NB4 (cell line): ENCODE data around the gene POLR2I.

ENCODE experiments used
- DNase-seq: peaks from one replicate; pipeline ENCODE4 v3.0.0; 2010; ENCODE audit warnings: low read depth
- H3K4me3 ChIP-seq: one replicate; pipeline ENCODE4 v1.5.1; 2011; ENCODE audit warnings: mild to moderate bottlenecking, low read depth, low read length, moderate library complexity
- CTCF ChIP-seq: IDR thresholded peaks from one replicate; pipeline ENCODE4 v1.5.1; 2012; ENCODE audit warnings: low read depth, low read length
- MAX ChIP-seq: IDR thresholded peaks from 2 replicates; pipeline ENCODE4 v1.6.1; 2011; ENCODE audit warnings: low read depth, low read length
- MYC ChIP-seq: IDR thresholded peaks from 2 replicates; pipeline ENCODE4 v1.6.1; 2011; ENCODE audit warnings: low read depth, low read length
- POLR2A ChIP-seq: IDR thresholded peaks from 2 replicates; pipeline ENCODE4 v1.6.1; 2011; ENCODE audit warnings: mild to moderate bottlenecking; ENCODE audit not compliant: insufficient read length; ENCODE audit errors: extremely low read depth

Gene POLR2I

GRCh38 chr19:36115453-36116343 is 1.0 kb upstream of the POLR2I start, which contains the start of gene TBCB:
Gene TBCB (plus strand): TSS chr19:36115468. CDS start chr19:36115561, 93 bp downstream.
- TF ChIP-seq MYC (no peak), CTCF (no peak), POLR2A (peak; percentile 38), MAX (no peak; the same call in 1 of the 2 replicates)
- no peak for DNase-seq
- H3K4me3 ChIP-seq: peak within 1 kb of the TSS; percentile 94

GRCh38 chr19:36113894-36114720 is 568 bp downstream of the POLR2I start:
- peak overlapping the region; percentile 94 for H3K4me3 ChIP-seq
- no peak for DNase-seq
- TF ChIP-seq POLR2A (no peak), MYC (no peak), MAX (no peak), CTCF (no peak)

- no peak for TF ChIP-seq MYC
- no peak for TF ChIP-seq CTCF
- no peak for TF ChIP-seq POLR2A
- TF ChIP-seq MAX: no peak
- no peak for DNase-seq
- peak overlapping the region; percentile 94 for H3K4me3 ChIP-seq
Measured at GRCh38 chr19:36113425-36113824, 1.2 kb downstream of the POLR2I start.

- H3K4me3 ChIP-seq: no peak overlapping the region
- no peak for DNase-seq
Measured at GRCh38 chr19:36112678-36113077, 2.0 kb downstream of the POLR2I start.

GRCh38 chr19:36111200-36111539 is 3.5 kb downstream of the POLR2I start:
- no peak for DNase-seq
- H3K4me3 ChIP-seq: no peak overlapping the region
- no peak for TF ChIP-seq CTCF
- no peak for TF ChIP-seq MYC
- TF ChIP-seq POLR2A: no peak
- TF ChIP-seq MAX: no peak

More at GRCh38 chr19:36112678-36113077, 2.0 kb downstream of the POLR2I start:
- TF ChIP-seq CTCF: no peak
